Dermis blood vessel endothelial cell (primary cell): Measurements from ENCODE around the gene RNF144A. TPM values are rescaled to one million over a fixed set of nuclear protein-coding genes. Genes with fewer than 3 reads are reported as not detected.
"Not testable (repeated sequence)": the region's sequence is repeated elsewhere in the genome, so short reads cannot be mapped to it uniquely, and the experiment has no call there.

Experiments used
- DNase-seq: peaks from one replicate; pipeline ENCODE4 v3.0.0; 2010
- total RNA-seq: library from RNA; depleted of rRNA; stranded (reverse); fragments of >200 nt; gene quantifications from 2 replicates; pipeline ENCODE4 v1.2.3, GENCODE V29; 2014

RNF144A gene
- total RNA-seq, 1 donor from 2014 or later: 25.2 TPM

- DNase-seq: no peak
These were observed 56.8 kb downstream of the RNF144A start for GRCh38 chr2:6973895-6974545.

- DNase-seq: peak; percentile 73
These were observed 58.8 kb downstream of the RNF144A start for GRCh38 chr2:6975988-6976387.

- peak; percentile 49 for DNase-seq
These were observed 60.0 kb downstream of the RNF144A start for GRCh38 chr2:6977113-6977741.

GRCh38 chr2:6977786-6978185 is 60.6 kb downstream of the RNF144A start:
- DNase-seq: no peak

GRCh38 chr2:6978991-6979390 is 61.8 kb downstream of the RNF144A start:
- DNase-seq: no peak

DNA sequence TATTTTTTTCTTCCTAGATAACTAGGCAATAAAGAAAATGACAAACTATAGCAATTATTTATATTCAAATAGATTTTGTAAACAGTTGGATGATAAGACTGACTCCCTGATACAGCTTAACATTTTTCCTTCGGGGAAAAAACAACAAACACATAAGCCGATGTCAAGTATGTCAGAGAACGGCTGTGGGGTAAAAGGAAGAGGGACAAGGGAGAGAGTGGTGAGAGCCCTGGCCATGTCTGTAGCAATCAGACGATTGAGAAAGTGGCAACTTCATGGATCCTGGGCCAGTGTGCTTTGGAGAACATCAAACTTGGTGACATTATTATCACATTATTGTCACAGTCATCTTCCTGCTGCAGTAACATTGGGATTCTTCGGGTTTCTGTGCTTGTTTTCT is 65.2 kb downstream of the RNF144A start:
- DNase-seq: no peak

GRCh38 chr2:6982934-6983589 is 65.8 kb downstream of the RNF144A start:
- peak; percentile 12 for DNase-seq

DNA sequence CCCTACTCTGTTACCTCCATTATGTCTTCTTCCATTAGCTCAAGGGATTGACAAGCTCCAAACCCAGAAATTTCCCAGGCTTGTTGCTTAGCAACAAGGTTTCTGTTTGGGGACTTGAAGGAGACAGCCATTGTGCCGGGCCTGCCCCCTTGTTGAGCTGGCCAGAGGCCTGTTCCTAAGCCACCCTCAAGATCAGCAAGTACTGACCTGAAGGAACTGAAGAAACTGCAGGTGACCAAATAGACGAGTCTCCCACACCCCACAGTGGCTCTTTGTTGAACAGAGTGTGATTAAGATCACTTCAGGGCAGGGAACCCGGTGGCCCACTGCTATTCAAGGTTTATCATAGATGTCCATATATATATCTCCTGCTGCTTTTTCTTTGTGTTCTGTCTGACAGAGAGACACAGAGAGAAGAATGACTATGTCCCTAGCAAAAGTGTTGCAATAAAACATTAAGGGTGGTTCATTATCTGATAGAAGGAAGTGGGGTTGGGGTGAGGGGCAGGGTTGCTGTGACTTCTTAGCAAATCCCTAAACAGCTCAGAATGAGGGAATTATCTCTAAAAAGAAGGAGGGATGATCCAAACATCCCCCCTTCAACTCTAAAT is 69.2 kb downstream of the RNF144A start:
- DNase-seq: peak; percentile 35

GRCh38 chr2:6986912-6987361 is 69.7 kb downstream of the RNF144A start:
- DNase-seq: peak; percentile 44

- DNase-seq: no peak
These were observed 73.7 kb downstream of the RNF144A start for GRCh38 chr2:6990871-6991270.

- DNase-seq: no peak
These were observed 75.6 kb downstream of the RNF144A start for GRCh38 chr2:6992794-6993228.

DNA sequence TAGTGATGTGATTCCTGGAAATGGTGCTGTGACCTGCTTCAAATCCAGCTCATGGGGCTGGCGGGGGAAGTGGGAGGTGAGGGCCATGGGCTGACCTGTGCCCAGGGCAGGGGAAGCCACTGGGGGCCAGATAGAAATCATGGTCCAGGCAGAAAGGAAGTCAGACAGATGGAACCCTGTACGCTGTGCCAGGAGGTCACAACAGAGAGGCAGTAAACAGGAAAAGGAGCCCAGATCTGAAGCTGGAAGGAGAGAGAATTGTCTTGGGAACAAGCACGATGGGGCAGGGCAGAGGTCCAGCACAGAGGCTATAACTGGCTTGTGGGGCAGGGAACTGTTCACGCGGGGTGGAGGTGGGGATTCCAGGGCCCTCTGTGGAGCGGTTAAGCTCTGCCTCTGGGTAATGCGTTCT is 76.0 kb downstream of the RNF144A start:
- DNase-seq: peak; percentile 55

- no peak for DNase-seq
These were observed 76.7 kb downstream of the RNF144A start for GRCh38 chr2:6993936-6994335.

DNA sequence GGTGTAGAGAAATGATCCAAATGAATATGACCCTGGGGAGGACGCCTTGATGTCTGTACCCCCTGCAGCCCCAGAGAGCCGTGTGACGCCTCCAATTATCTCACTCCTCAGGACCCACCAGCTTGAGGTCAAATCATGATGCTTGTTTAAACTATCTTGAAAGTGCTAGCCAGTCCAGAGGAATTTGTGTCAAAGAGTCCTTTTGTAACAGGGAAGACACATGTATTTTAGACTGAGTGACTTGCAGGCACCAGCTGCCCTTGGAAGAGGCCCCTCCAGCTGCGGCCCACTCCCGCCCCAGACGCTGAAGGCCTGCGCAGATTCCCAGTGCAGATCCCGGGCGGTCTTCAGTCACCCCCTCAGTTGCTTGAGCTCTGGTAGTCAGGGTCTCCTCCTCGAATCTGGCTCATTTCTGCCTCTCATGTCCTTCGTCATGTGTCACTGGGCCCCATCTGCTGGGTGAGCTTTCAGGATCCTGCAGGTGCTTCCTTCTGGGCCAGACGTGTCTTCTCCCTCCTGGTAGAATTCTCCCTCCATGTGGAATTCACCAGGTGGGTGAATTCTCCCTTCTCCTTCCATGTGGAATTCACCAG is 77.4 kb downstream of the RNF144A start:
- no peak for DNase-seq

GRCh38 chr2:6995391-6996097 is 78.3 kb downstream of the RNF144A start:
- DNase-seq: no peak

DNA sequence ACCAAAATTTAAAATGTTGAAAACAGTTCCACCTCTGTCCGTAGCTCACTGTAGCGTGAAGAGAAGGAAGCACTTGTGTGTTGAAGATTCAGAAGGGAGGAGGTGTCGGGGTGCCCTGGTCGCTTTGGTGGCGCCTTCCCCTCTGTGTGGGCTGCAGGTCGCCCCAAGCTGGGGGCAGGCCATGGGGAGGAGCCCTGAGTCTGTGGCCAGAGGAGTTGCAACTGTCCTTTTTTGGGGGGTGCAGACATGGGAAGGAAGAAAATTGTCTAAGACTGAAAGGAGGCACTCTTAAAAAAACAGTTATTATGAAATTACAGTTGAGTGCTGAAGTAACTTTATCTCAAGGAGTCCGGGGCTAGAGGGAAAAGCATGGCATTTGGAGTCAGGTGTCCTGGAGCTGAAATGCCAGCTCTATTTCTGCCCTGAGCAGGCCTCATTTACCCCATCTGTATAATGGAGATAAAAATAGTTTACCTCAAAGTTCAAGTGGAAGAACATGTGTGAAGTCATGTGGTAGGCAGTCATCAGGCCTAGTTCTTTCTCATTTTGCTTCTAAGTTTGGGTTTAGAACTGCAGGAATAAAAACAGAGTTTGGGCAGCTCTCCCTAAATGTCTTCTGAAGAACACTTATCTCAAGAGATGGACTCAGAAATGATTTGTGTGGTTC is 82.1 kb downstream of the RNF144A start:
- DNase-seq: no peak

GRCh38 chr2:7001395-7001794 is 84.2 kb downstream of the RNF144A start:
- not testable (repeated sequence) for DNase-seq

- no peak for DNase-seq
These were observed 86.7 kb downstream of the RNF144A start for GRCh38 chr2:7003895-7004294.

- DNase-seq: no peak
These were observed 87.4 kb downstream of the RNF144A start for GRCh38 chr2:7004636-7005035.

DNA sequence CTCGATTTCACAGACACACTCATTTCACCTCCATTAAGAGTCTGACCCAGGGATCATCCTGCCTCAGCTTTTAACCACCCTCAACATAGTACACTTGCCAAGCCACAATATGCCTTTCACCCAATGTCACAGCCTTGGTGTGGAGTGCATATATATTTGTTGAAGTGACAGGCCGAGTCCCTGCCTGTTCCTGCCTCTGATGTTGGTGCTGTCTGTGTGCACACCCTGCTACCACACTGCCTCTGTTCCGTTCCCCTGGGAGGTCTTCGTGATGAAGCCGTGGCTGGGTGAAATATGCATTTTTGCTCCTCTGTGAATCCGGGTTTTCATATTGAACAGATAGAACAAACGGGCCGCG is 90.3 kb downstream of the RNF144A start:
- DNase-seq: no peak

GRCh38 chr2:7007846-7008741 is 90.9 kb downstream of the RNF144A start:
- DNase-seq: peak; percentile 38
